Bronchial epithelial cell (primary cell): ENCODE data around the gene KRT5. TPM values are rescaled to one million over a fixed set of nuclear protein-coding genes. Genes with fewer than 3 reads are reported as not detected.

Source experiments
- DNase-seq: peaks from one replicate; pipeline ENCODE4 v3.0.0-alpha.2; 2010; ENCODE audit warnings: low read depth
- FAIRE-seq: peaks from 2 replicates; lab custom pipeline; 2011; peaks lifted over from hg19 to GRCh38; lab: Jason Lieb, UNC
- H3K27me3 ChIP-seq: 2 replicates; pipeline ENCODE4 v1.5.1; 2011; ENCODE audit warnings: low read length; ENCODE audit not compliant: control insufficient read depth, insufficient read depth
- H3K36me3 ChIP-seq: 2 replicates; pipeline ENCODE4 v1.5.1; 2011; ENCODE audit warnings: low read length; ENCODE audit not compliant: control insufficient read depth, insufficient read depth
- H3K4me3 ChIP-seq: 2 replicates; pipeline ENCODE4 v1.5.1; 2011; ENCODE audit warnings: mild to moderate bottlenecking, low read depth, low read length, control low read depth
- CTCF ChIP-seq: IDR thresholded peaks from 2 replicates; pipeline ENCODE4 v1.5.1; 2011; ENCODE audit warnings: mild to moderate bottlenecking, moderate library complexity, low read length, control low read depth, inconsistent platforms; ENCODE audit not compliant: insufficient read depth, severe bottlenecking
- total RNA-seq: library from RNA; depleted of rRNA; stranded (reverse); fragments of >200 nt; gene quantifications from 2 replicates; pipeline ENCODE4 v1.2.1, GENCODE V29; 2014

Gene KRT5
- total RNA-seq, 1 donor from 2014 or later: 6,770 TPM

DNA sequence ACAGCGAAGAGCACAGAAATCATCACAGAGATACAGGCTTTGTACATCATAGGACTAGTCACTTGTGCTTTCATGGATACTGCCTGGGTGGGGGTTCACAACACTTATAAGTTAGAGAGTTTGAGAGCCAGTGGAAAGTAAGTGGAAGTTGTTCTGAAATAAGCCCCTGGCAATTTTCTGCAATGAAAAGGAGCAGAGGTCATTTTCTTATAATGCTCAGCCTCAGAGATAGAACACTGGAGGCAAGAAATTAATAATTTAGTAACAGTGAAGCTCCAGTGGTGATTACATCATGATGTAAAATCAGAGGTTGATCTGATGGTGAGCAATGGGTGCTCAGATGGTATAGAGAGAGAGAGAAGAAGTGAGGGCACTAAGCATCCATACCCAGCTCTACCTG, 33.0 kb downstream of the KRT5 start:
- H3K27me3 ChIP-seq: no peaks in the 10 kb centered on the region
- FAIRE-seq (no peak), DNase-seq (peak; percentile 72)
- no peak for TF ChIP-seq CTCF
- H3K4me3 ChIP-seq: no peak overlapping the region
- H3K36me3 ChIP-seq: peaks cover 16% of the 10 kb centered on the region

DNA sequence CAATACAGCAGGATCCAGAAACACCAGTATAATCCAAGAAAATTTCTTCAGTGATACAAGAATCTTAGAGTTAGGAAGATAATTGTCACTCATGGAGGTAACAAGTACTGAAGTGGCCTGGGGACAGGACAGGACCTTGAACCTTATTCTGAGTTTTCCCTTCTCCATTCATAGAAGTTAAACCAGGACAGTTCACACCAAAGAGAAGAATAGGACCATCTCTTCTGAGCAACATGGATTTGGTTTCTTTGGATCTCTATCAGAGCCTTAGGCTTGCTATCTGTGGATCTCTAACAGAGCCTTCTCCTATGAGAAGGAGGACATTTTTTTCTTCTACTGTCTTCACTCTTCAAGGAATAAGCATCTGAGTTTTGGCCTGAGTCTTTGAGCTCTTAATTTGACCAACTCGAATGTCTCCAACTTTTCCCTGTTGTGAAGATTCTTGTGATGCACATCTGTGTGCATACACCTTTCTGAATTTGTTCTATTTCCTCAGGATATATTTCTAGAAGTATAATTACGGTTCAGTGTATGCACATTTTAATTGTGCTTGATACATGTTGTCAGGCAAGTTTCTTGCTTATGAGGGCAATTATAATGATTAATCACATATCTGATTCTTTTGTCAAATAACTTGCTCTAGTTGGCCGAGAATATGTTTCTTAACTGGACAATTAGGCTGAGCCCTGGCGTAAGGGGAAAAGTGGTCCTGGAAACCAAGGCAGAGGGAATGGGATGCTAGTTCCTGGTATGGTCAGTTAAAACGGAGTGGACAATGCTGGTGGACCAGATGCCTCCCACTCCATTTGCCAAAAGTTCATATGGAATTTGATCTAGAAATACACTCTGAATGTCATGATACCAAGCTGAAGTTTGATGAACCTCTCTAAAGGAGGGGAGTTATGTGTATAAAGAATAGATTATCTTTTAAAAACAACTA, 33.8 kb downstream of the KRT5 start:
- Histone ChIP-seq H3K4me3 (no peak overlapping the region), H3K27me3 (no peaks in the 10 kb centered on the region), H3K36me3 (peaks cover 12% of the 10 kb centered on the region)
- peak; percentile 84 for DNase-seq
- TF ChIP-seq CTCF: no peak
- peak; percentile 64 for FAIRE-seq

DNA sequence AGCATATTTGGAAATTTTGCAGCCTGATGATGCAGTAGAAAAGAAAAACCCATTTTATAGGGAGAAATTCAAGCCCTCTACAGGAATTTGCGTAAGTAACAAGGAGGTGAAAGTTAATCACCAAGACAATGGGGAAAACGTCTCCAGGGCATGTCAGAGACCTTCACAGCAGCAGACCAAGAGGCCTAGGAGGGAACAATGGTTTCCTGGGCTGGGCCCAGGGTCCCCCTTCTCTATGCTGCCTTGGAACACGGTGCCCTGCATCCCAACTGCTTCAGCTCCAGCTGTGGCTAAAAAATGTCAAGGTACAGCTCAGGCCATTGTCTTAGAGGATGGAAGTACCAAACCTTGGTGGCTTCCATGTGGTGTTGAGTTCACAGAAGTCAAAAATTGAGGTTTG, 40.1 kb downstream of the KRT5 start:
- DNase-seq (no peak), FAIRE-seq (peak; percentile 43)
- H3K27me3 ChIP-seq: no peaks in the 10 kb centered on the region
- no peaks in the 10 kb centered on the region for H3K36me3 ChIP-seq
- H3K4me3 ChIP-seq: no peak overlapping the region
- TF ChIP-seq CTCF: no peak

DNA sequence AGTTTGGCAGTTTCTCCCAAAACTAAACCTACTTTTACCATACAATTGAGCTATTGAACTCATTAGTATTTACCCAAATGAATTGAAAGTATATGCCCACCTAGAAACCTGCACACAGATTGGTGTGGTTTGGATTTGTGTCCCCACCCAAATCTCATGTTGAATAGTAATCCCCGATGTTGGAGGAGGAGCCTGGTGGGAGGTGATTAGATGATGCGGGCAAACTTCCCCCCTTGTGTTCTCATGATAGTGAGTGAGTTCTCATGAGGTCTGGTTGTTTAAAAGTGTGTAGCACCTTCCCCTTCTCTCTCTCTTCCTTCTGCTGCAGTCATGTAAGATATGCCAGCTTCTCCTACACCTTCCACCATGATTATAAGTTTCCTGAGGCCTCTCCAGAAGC, 42.5 kb downstream of the KRT5 start:
- TF ChIP-seq CTCF: no peak
- H3K36me3 ChIP-seq: no peaks in the 10 kb centered on the region
- no peak for FAIRE-seq
- H3K4me3 ChIP-seq: no peak overlapping the region
- no peak for DNase-seq
- H3K27me3 ChIP-seq: no peaks in the 10 kb centered on the region

DNA sequence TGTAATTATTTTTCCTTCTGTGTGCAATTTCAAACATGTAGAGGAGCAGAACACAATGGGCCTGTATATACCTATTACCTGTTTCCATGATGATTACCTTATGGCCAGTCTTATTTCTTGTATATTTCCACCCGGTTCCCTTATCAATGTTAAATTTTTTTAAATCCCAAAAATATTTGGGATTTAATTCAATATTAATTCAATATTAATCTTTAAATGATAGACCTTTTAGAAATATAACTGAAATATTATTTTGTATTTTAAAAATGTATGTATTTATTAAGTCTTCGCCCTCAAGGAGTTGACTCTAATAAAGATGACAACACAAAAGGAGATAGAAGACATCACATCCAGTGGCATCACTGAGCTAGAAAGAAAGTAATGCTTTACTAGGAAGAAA, 46.0 kb downstream of the KRT5 start:
- FAIRE-seq: no peak

More for the DNA sequence above, 46.0 kb downstream of the KRT5 start:
- Histone ChIP-seq H3K27me3 (no peaks in the 10 kb centered on the region), H3K36me3 (no peaks in the 10 kb centered on the region), H3K4me3 (no peak overlapping the region)
- no peak for DNase-seq
- no peak for TF ChIP-seq CTCF
